Measurements from ENCODE around the gene CALY.

The CALY gene

GRCh38 chr10:133282846-133283390 is 53.8 kb downstream of the CALY start:
- DNase-seq, result no peak

GRCh38 chr10:133281628-133282372 is 54.9 kb downstream of the CALY start:
- DNase-seq, result no peak

- no peak for DNase-seq
These were observed 55.6 kb downstream of the CALY start for GRCh38 chr10:133281084-133281483.

- DNase-seq, result no peak
These were observed 56.2 kb downstream of the CALY start for GRCh38 chr10:133280391-133281059.

- no peak for DNase-seq
These were observed 57.1 kb downstream of the CALY start for GRCh38 chr10:133279326-133280226.

GRCh38 chr10:133278577-133279265 is 58.0 kb downstream of the CALY start:
- peak in 3 of 5 experiments; percentile 45 to 93 (median 82) for DNase-seq

- peak in 2 of 5 experiments; percentile 12 to 23 for DNase-seq
These were observed 58.6 kb downstream of the CALY start for GRCh38 chr10:133277993-133278576.

GRCh38 chr10:133277277-133277992 is 59.3 kb downstream of the CALY start:
- DNase-seq, result no peak

- DNase-seq, result peak; percentile 51 to 79 (median 57)
These were observed 60.1 kb downstream of the CALY start, which contains the start of gene ADAM8 for GRCh38 chr10:133276435-133277201. ADAM8 (minus strand) TSS chr10:133276868; CDS start chr10:133276817, 51 bp downstream.

- DNase-seq, result no peak
These were observed 60.6 kb downstream of the CALY start for GRCh38 chr10:133276100-133276434.

GRCh38 chr10:133275684-133276092 is 61.0 kb downstream of the CALY start:
- peak in 2 of 5 experiments; percentile 38 to 66 for DNase-seq

- peak; percentile 58 to 87 (median 79) for DNase-seq
These were observed 61.7 kb downstream of the CALY start for GRCh38 chr10:133274751-133275683.

All from T-helper 2 cell (primary cell).